HEK293 (cell line): ENCODE results near the gene PYY.
A peak's percentile ranks its signal among the peaks of the same experiment; 100 is the strongest.

ENCODE experiments used
- AEBP2 ChIP-seq: fragments of 450-650 bp; formaldehyde crosslinking; IDR thresholded peaks from 2 replicates; pipeline ENCODE4 v1.5.1; 2016; ENCODE audit warnings: missing biosample characterization, missing genetic modification characterization, borderline replicate concordance
- GLIS1 ChIP-seq: fragments of 450-650 bp; formaldehyde crosslinking; IDR thresholded peaks from 2 replicates; pipeline ENCODE4 v1.5.1; 2016; ENCODE audit warnings: missing biosample characterization, missing genetic modification characterization
- PBX3 ChIP-seq: sonication (generic); formaldehyde crosslinking; IDR thresholded peaks from 2 replicates; pipeline ENCODE4 v1.8.1; 2022; ENCODE audit warnings: mild to moderate bottlenecking, moderate library complexity, missing genetic modification reagents
- PRDM1 ChIP-seq: fragments of 450-650 bp; formaldehyde crosslinking; IDR thresholded peaks from 2 replicates; pipeline ENCODE4; 2016; ENCODE audit warnings: missing biosample characterization, missing genetic modification characterization
- PRDM2 ChIP-seq: fragments of 450-650 bp; formaldehyde crosslinking; IDR thresholded peaks from 2 replicates; pipeline ENCODE4 v1.5.1; 2016; ENCODE audit warnings: missing biosample characterization, missing genetic modification characterization, borderline replicate concordance
- PRDM6 ChIP-seq: fragments of 450-650 bp; formaldehyde crosslinking; IDR thresholded peaks from 2 replicates; pipeline ENCODE4 v1.5.1; 2017; ENCODE audit warnings: missing biosample characterization, missing genetic modification characterization
- TCF7L2 ChIP-seq: IDR thresholded peaks from 2 replicates; pipeline ENCODE4 v1.6.1; 2011; ENCODE audit warnings: low read depth, mild to moderate bottlenecking, inconsistent platforms, low read length, moderate library complexity, borderline replicate concordance
- ZBTB21 ChIP-seq: fragments of 450-650 bp; formaldehyde crosslinking; IDR thresholded peaks from 2 replicates; pipeline ENCODE4 v1.5.1; 2017; ENCODE audit warnings: missing biosample characterization, missing genetic modification characterization
- ZBTB44 ChIP-seq: fragments of 450-650 bp; IDR thresholded peaks from 2 replicates; pipeline ENCODE4 v1.5.1; 2018; ENCODE audit warnings: missing biosample characterization, mild to moderate bottlenecking, missing genetic modification characterization
- ZBTB8A ChIP-seq: fragments of 450-650 bp; formaldehyde crosslinking; IDR thresholded peaks from 2 replicates; pipeline ENCODE4 v1.5.1; 2016; ENCODE audit warnings: missing biosample characterization, missing genetic modification characterization
- ZFHX2 ChIP-seq: fragments of 450-650 bp; formaldehyde crosslinking; conservative IDR thresholded peaks from 2 replicates; pipeline ENCODE4 v1.5.1; 2016; ENCODE audit warnings: missing biosample characterization, missing genetic modification characterization
- ZNF157 ChIP-seq: fragments of 450-650 bp; formaldehyde crosslinking; IDR thresholded peaks from 2 replicates; pipeline ENCODE4 v1.5.1; 2016; ENCODE audit warnings: missing biosample characterization, missing genetic modification characterization
- ZNF16 ChIP-seq: fragments of 450-650 bp; formaldehyde crosslinking; IDR thresholded peaks from 2 replicates; pipeline ENCODE4 v1.5.1; 2016; ENCODE audit warnings: low read depth, missing biosample characterization, missing genetic modification characterization
- ZNF280D ChIP-seq: fragments of 450-650 bp; formaldehyde crosslinking; IDR thresholded peaks from 2 replicates; pipeline ENCODE4 v1.5.1; 2016; ENCODE audit warnings: missing biosample characterization, missing genetic modification characterization
- ZNF292 ChIP-seq: fragments of 450-650 bp; formaldehyde crosslinking; IDR thresholded peaks from 2 replicates; pipeline ENCODE4 v1.5.1; 2016; ENCODE audit warnings: low read depth, missing biosample characterization, missing genetic modification characterization, borderline replicate concordance
- ZNF391 ChIP-seq: fragments of 450-650 bp; formaldehyde crosslinking; IDR thresholded peaks from 2 replicates; pipeline ENCODE4 v1.5.1; 2016; ENCODE audit warnings: low read depth, missing biosample characterization, missing genetic modification characterization, borderline replicate concordance
- ZNF416 ChIP-seq: fragments of 450-650 bp; formaldehyde crosslinking; IDR thresholded peaks from 2 replicates; pipeline ENCODE4 v1.5.1; 2016; ENCODE audit warnings: missing biosample characterization, missing genetic modification characterization
- ZNF433 ChIP-seq: fragments of 450-650 bp; formaldehyde crosslinking; IDR thresholded peaks from 2 replicates; pipeline ENCODE4 v1.5.1; 2016; ENCODE audit warnings: missing biosample characterization, missing genetic modification characterization, low read depth
- ZNF473 ChIP-seq: fragments of 450-650 bp; formaldehyde crosslinking; IDR thresholded peaks from 2 replicates; pipeline ENCODE4 v1.5.1; 2017; ENCODE audit warnings: missing biosample characterization, missing genetic modification characterization
- ZNF510 ChIP-seq: fragments of 450-650 bp; formaldehyde crosslinking; IDR thresholded peaks from 2 replicates; pipeline ENCODE4 v1.5.1; 2018; ENCODE audit warnings: mild to moderate bottlenecking, missing genetic modification characterization, missing biosample characterization; ENCODE audit not compliant: insufficient replicate concordance
- ZSCAN30 ChIP-seq: fragments of 450-650 bp; IDR thresholded peaks from 2 replicates; pipeline ENCODE4 v1.5.1; 2018; ENCODE audit warnings: missing biosample characterization, mild to moderate bottlenecking, missing genetic modification characterization, moderate library complexity

Gene PYY

GRCh38 chr17:43983515-43984411 lies 30.0 kb upstream of the PYY start (continued):
- TF ChIP-seq ZFHX2 (tag by site-specific recombination) (no peak), PRDM1 (tag by site-specific recombination) (no peak), AEBP2 (tag by site-specific recombination) (no peak), ZSCAN30 (tag by site-specific recombination) (no peak), ZNF16 (tag by site-specific recombination) (no peak), ZNF391 (tag by site-specific recombination) (no peak), ZBTB21 (tag by site-specific recombination) (peak; percentile 87), ZNF473 (no peak), ZBTB44 (tag by site-specific recombination) (no peak), ZNF157 (tag by site-specific recombination) (no peak), ZNF433 (no peak), PRDM2 (tag by site-specific recombination) (no peak), ZNF292 (no peak), ZNF280D (no peak), TCF7L2 (no peak), GLIS1 (tag by site-specific recombination) (peak; percentile 91), ZNF416 (tag by site-specific recombination) (no peak), ZNF510 (no peak), PRDM6 (tag by site-specific recombination) (no peak), ZBTB8A (tag by site-specific recombination) (peak; percentile 84), PBX3 (CRISPR knock-in tag) (no peak)
